Measurements from ENCODE around the gene ABCC10. TPM values are rescaled to one million over a fixed set of nuclear protein-coding genes. Genes with fewer than 3 reads are reported as not detected.

The ABCC10 gene
- total and polyA plus RNA-seq, 10 of the 15 experiments (the other 5 are each of a cell fraction or from before 2014, with no cell fraction given) = 0.80 to 18.2 (median 6.4) TPM

GRCh38 chr6:43401730-43402129, 25.6 kb upstream of the ABCC10 start (continued):
- no peak for TF ChIP-seq USF2 (IDR thresholded peaks at IDR 0.05; ENCODE audit: borderline replicate concordance, low read depth, low read length)
- no peak for TF ChIP-seq SIX5 (IDR thresholded peaks at IDR 0.05; ENCODE audit: low read depth, low read length, severe bottlenecking)
- no peak for TF ChIP-seq JUND (IDR thresholded peaks at IDR 0.05; ENCODE audit: low read depth, low read length)
- no peak for TF ChIP-seq RELB (IDR thresholded peaks at IDR 0.05; ENCODE audit: low read depth)
- no peak for TF ChIP-seq BCL11A (IDR thresholded peaks at IDR 0.05; ENCODE audit: low read depth, low read length)

- no peak overlapping the region for H3K9ac ChIP-seq (ENCODE audit: control insufficient read depth, insufficient read depth, low read length)
- FAIRE-seq = no peak
- H3K27ac ChIP-seq (ENCODE audit: control insufficient read depth, insufficient read depth) = no peak overlapping the region
- in situ Hi-C loops (cut with MboI) = no loop called here
- SMC1A ChIA-PET (ENCODE audit: uncharacterized antibody, unreplicated experiment) = interaction anchor here (0.7 to 1.3 kb wide), 2 partner anchors 34 to 95 kb away, joined by 3 to 7 read pairs; no protein-coding TSS in a partner anchor
- H3K4me1 ChIP-seq (ENCODE audit: control insufficient read depth, insufficient read depth, low read length) = no peaks in the 10 kb centered on the region
- ATAC-seq = no peak
- intact Hi-C loops (cut with micrococcal nuclease; ENCODE audit: unreplicated experiment) = no loop called here
- H3K4me2 ChIP-seq (ENCODE audit: control insufficient read depth, insufficient read depth) = no peak overlapping the region
- WGBS (ENCODE audit: insufficient coverage, insufficient replicate concordance, low lambda C conversion rate, missing lambda C conversion rate) = 62% methylated on average over 1 of the region's 1 CpG
- H2AFZ ChIP-seq (ENCODE audit: control insufficient read depth, low read depth, low read length) = no peak overlapping the region
- H3K36me3 ChIP-seq (ENCODE audit: control insufficient read depth in 2 of 2, insufficient read depth in 2 of 2, low read length in 1 of 2) = no peaks in the 10 kb centered on the region; a peak in 1 of 4 replicates
- no peaks in the 10 kb centered on the region for H3K27me3 ChIP-seq (replicated peaks in 1 of 2; ENCODE audit: control insufficient read depth in 2 of 2, insufficient read depth in 2 of 2, low read length in 1 of 2)
- no peak for TF ChIP-seq MYC (IDR thresholded peaks at IDR 0.05; ENCODE audit: insufficient read depth, insufficient read length, insufficient replicate concordance, low read length, severe bottlenecking)
- TF ChIP-seq POU2F2 (IDR thresholded peaks at IDR 0.05; ENCODE audit: borderline replicate concordance, low read depth, low read length) = no peak
- TF ChIP-seq SIN3A (IDR thresholded peaks at IDR 0.05; ENCODE audit: low read depth, low read length) = no peak
- TF ChIP-seq SMAD1 (IDR thresholded peaks at IDR 0.05; ENCODE audit: low read depth, partially characterized antibody) = no peak
- no peak for TF ChIP-seq FOS (IDR thresholded peaks at IDR 0.05; ENCODE audit: borderline replicate concordance, extremely low read depth, insufficient read length)
- no peak for TF ChIP-seq NBN (IDR thresholded peaks at IDR 0.05)
- no peak for TF ChIP-seq ZNF217 (IDR thresholded peaks at IDR 0.05)
- TF ChIP-seq BACH1 (IDR thresholded peaks at IDR 0.05; ENCODE audit: borderline replicate concordance) = no peak
- TF ChIP-seq TBL1XR1 (IDR thresholded peaks at IDR 0.05; ENCODE audit: low read depth, low read length) = no peak
- TF ChIP-seq ZNF274 (IDR thresholded peaks at IDR 0.05; ENCODE audit: insufficient read depth, insufficient read length) = no peak
- no peak for TF ChIP-seq ASH2L (IDR thresholded peaks at IDR 0.05; ENCODE audit: borderline replicate concordance, low read depth)
- TF ChIP-seq YBX1 (IDR thresholded peaks at IDR 0.05) = no peak
- TF ChIP-seq ZZZ3 (IDR thresholded peaks at IDR 0.05; ENCODE audit: control insufficient read depth, insufficient read length, low read depth) = no peak
- H3K9me3 ChIP-seq (replicated peaks; ENCODE audit: control insufficient read depth, insufficient read depth, low read length) = no peaks in the 10 kb centered on the region
- H4K20me1 ChIP-seq (ENCODE audit: control insufficient read depth, insufficient read depth) = no peaks in the 10 kb centered on the region
- H3K4me3 ChIP-seq = no peak overlapping the region
- H3K79me2 ChIP-seq (ENCODE audit: control insufficient read depth, insufficient read depth, low read length) = no peaks in the 10 kb centered on the region
- BruUV-seq (replicated peaks) = no TSS peak
- RAD21 ChIA-PET (ENCODE audit: unreplicated experiment) = interaction anchor here (1.1 kb wide), 1 partner anchor 19 kb away, joined by 3 read pairs; no protein-coding TSS in a partner anchor
- no peak for DNase-seq (ENCODE audit: low read depth, low spot score)
- POLR2A ChIA-PET = no interaction called here
- CTCF ChIA-PET = interaction anchor here (1.7 kb wide), 1 partner anchor 174 kb away, joined by 4 read pairs; the partner anchor contains the start of gene DNPH1
Observed at GRCh38 chr6:43402820-43403219, 24.5 kb upstream of the ABCC10 start.

Data from GM12878 (cell line).